CD14-positive monocyte (primary cell): Measurements from ENCODE around the gene GNAS. TPM values are rescaled to one million over a fixed set of nuclear protein-coding genes. Genes with fewer than 3 reads are reported as not detected.

ENCODE experiments used
- DNase-seq, 3 donors: peaks; one replicate each; pipeline ENCODE4 v3.0.0-alpha.2; 2011 to 2022
- H2AFZ ChIP-seq: 2 replicates; pipeline ENCODE4 v1.6.0; 2012; ENCODE audit warnings: mild to moderate bottlenecking, low read depth, low read length, inconsistent platforms; ENCODE audit not compliant: insufficient read depth, poor library complexity, severe bottlenecking
- H3K27ac ChIP-seq, 2 donors: 1 replicate in 1 of 2; 2 replicates in 1 of 2; pipeline ENCODE4 v1.5.1; 2012 to 2013; ENCODE audit warnings: low read length in 2 of 2, control low read depth in 1 of 2, inconsistent platforms in 1 of 2, low read depth in 1 of 2, mild to moderate bottlenecking in 1 of 2
- H3K27me3 ChIP-seq, 2 donors: one replicate each; pipeline versions ENCODE4 v1.6.0 to v1.6.1; 2011 to 2013; ENCODE audit warnings: low read length in 2 of 2; ENCODE audit not compliant: control insufficient read depth in 2 of 2, insufficient read depth in 2 of 2
- H3K36me3 ChIP-seq, 2 donors: replicated peaks in 1 of 2; 1 replicate in 1 of 2; 2 replicates in 1 of 2; pipeline versions ENCODE4 v1.5.1 to v1.6.1; 2012 to 2013; ENCODE audit warnings: low read length in 2 of 2, control low read depth in 1 of 2, inconsistent platforms in 1 of 2, mild to moderate bottlenecking in 1 of 2; ENCODE audit not compliant: insufficient read depth in 2 of 2, control insufficient read depth in 1 of 2
- H3K4me1 ChIP-seq, 2 donors: 1 replicate in 1 of 2; 2 replicates in 1 of 2; pipeline versions ENCODE4 v1.5.1 to v1.6.1; 2012 to 2013; ENCODE audit warnings: low read length in 2 of 2, control low read depth in 1 of 2, inconsistent platforms in 1 of 2, mild to moderate bottlenecking in 1 of 2, moderate library complexity in 1 of 2; ENCODE audit not compliant: insufficient read depth in 2 of 2, control insufficient read depth in 1 of 2
- H3K4me2 ChIP-seq: replicated peaks from 2 replicates; pipeline ENCODE3; 2012; ENCODE audit warnings: low read length, moderate library complexity, mild to moderate bottlenecking; ENCODE audit not compliant: poor library complexity, severe bottlenecking; ENCODE audit errors: extremely low read depth
- H3K4me3 ChIP-seq, 3 experiments: fragments of 200-600 bp in 1 of 3; sonication (generic) in 1 of 3; replicated peaks in 1 of 3; 1 replicate in 2 of 3; 2 replicates in 1 of 3; pipeline ENCODE4 v1.5.1; 2011 to 2013; ENCODE audit warnings: low read length in 3 of 3, mild to moderate bottlenecking in 3 of 3, control low read depth in 2 of 3, low read depth in 2 of 3, inconsistent platforms in 1 of 3, moderate library complexity in 1 of 3
- H3K79me2 ChIP-seq: 2 replicates; pipeline ENCODE4 v1.6.0; 2012; ENCODE audit warnings: mild to moderate bottlenecking, control low read depth, inconsistent platforms, low read length, moderate library complexity; ENCODE audit not compliant: insufficient read depth
- H3K9ac ChIP-seq: 2 replicates; pipeline ENCODE4 v1.6.0; 2017; ENCODE audit warnings: low read length, mild to moderate bottlenecking; ENCODE audit not compliant: insufficient read depth, poor library complexity, severe bottlenecking
- H3K9me3 ChIP-seq, 2 donors: replicated peaks in 1 of 2; 1 replicate in 1 of 2; 2 replicates in 1 of 2; pipeline versions ENCODE4 v1.5.1 to v1.6.1; 2012 to 2013; ENCODE audit warnings: low read length in 2 of 2, control low read depth in 1 of 2; ENCODE audit not compliant: control insufficient read depth in 1 of 2, insufficient read depth in 1 of 2
- H4K20me1 ChIP-seq: 2 replicates; pipeline ENCODE4 v1.6.0; 2012; ENCODE audit warnings: mild to moderate bottlenecking, low read length, control low read depth, moderate library complexity; ENCODE audit not compliant: insufficient read depth
- H3K27ac Mint-ChIP-seq, 7 donors: one replicate each; pipeline ENCODE4 v1.8.0; 2020; ENCODE audit warnings: mild to moderate bottlenecking in 7 of 7, mixed read lengths in 7 of 7, moderate library complexity in 6 of 7, inconsistent platforms in 2 of 7
- H3K27me3 Mint-ChIP-seq, 3 donors: one replicate each; pipeline ENCODE4 v1.8.0; 2021 to 2022; ENCODE audit warnings: low read depth in 3 of 3, mild to moderate bottlenecking in 3 of 3, mixed read lengths in 3 of 3, moderate library complexity in 3 of 3, inconsistent platforms in 1 of 3
- H3K36me3 Mint-ChIP-seq, 2 donors: one replicate each; pipeline ENCODE4 v1.8.0; 2020; ENCODE audit warnings: mixed read lengths in 2 of 2, inconsistent platforms in 1 of 2, mild to moderate bottlenecking in 1 of 2
- H3K4me1 Mint-ChIP-seq: one replicate; pipeline ENCODE4 v1.8.0; 2020; ENCODE audit warnings: mild to moderate bottlenecking, mixed read lengths
- H3K4me3 Mint-ChIP-seq, 2 donors: one replicate each; pipeline ENCODE4 v1.8.0; 2020; ENCODE audit warnings: mild to moderate bottlenecking in 2 of 2, mixed read lengths in 2 of 2, moderate library complexity in 1 of 2
- H3K9me3 Mint-ChIP-seq, 7 donors: one replicate each; pipeline ENCODE4 v1.8.0; 2020 to 2022; ENCODE audit warnings: mixed read lengths in 7 of 7, mild to moderate bottlenecking in 6 of 7, moderate library complexity in 6 of 7, inconsistent platforms in 2 of 7
- CTCF ChIP-seq: fragments of 200-600 bp; IDR thresholded peaks from one replicate; pipeline ENCODE4 v1.8.0; 2022; ENCODE audit warnings: antibody characterized with exemption, mild to moderate bottlenecking
- WGBS: methylation state at CpG from one replicate; pipeline ENCODE4 v1.1.5; 2013; ENCODE audit warnings: missing lambda C conversion rate; ENCODE audit not compliant: insufficient coverage; 5-methylcytosine and 5-hydroxymethylcytosine counted together
- intact Hi-C, 2 donors: fragments of 100-400 bp; cut with micrococcal nuclease; formaldehyde crosslinking; loops; one replicate each; pipeline versions ENCODE4 v1.15.0 to v1.15.1; 2023
- polyA plus RNA-seq, 3 donors: library from polyadenylated mRNA; depleted of rRNA in 1 of 3; unstranded in 2 of 3; stranded (reverse) in 1 of 3; fragments of 300-500 nt in 2 of 3; fragments of >200 nt in 1 of 3; fragmentation: Illumina TruSeq in 2 of 3; gene quantifications; 1 replicate in 2 of 3; 2 replicates in 1 of 3; pipeline ENCODE4 v1.2.3, GENCODE V29; 2012 to 2021

GNAS gene
- polyA plus RNA-seq, 3 donors, result 109 to 1,105 (median 124) TPM

GRCh38 chr20:58833921-58834320 lies 18.6 kb upstream of the GNAS start:
- H3K4me2 ChIP-seq, result no peak overlapping the region
- Mint-ChIP-seq H3K27me3 (peaks cover 20 to 46% (median 34%) of the 10 kb centered on the region in 3 donors), H3K27ac (no peak overlapping the region), H3K4me3 (no peak overlapping the region), H3K9me3 (peaks cover 2 to 14% (median 6%) of the 10 kb centered on the region in 7 donors), H3K36me3 (no peaks in the 10 kb centered on the region), H3K4me1 (peaks cover 2% of the 10 kb centered on the region)
- H3K79me2 ChIP-seq, result no peaks in the 10 kb centered on the region
- WGBS, result 97% methylated on average over 10 of the region's 10 CpGs
- no peak overlapping the region for H3K27ac ChIP-seq
- no peaks in the 10 kb centered on the region for H3K4me1 ChIP-seq
- H2AFZ ChIP-seq, result no peak overlapping the region
- H3K36me3 ChIP-seq, result no peaks in the 10 kb centered on the region
- H3K27me3 ChIP-seq, result peaks cover under 1 to 14% of the 10 kb centered on the region in 2 donors
- no peaks in the 10 kb centered on the region for H4K20me1 ChIP-seq
- no peak for TF ChIP-seq CTCF
- intact Hi-C loops, result no loop called here
- H3K4me3 ChIP-seq, result no peak overlapping the region
- H3K9ac ChIP-seq, result no peak overlapping the region
- H3K9me3 ChIP-seq, result peaks cover under 1 to 6% of the 10 kb centered on the region in 2 donors
- no peak for DNase-seq

DNA sequence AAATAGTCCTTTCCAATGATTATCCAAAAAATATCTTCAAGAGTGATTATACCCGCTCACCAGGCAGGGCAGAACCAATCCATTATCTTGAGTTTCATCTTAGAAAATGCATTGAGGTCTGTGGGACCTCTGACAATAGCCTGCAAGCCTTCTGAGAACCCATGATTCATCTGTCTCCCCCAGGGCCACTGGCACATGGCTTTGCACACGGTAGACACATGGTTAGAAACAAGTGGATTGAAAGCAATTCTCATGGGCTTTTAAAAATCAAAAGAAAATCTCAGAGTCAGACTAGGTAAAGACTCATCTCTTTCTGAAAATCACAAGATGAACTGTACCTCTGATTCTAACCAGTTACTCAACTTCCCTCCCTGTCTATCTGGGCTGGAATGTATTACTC lies 17.3 kb upstream of the GNAS start:
- Mint-ChIP-seq H3K4me3 (no peak overlapping the region), H3K9me3 (peaks cover 2 to 13% (median 5%) of the 10 kb centered on the region in 7 donors), H3K4me1 (peaks cover 2% of the 10 kb centered on the region), H3K36me3 (peaks cover 0 to 2% of the 10 kb centered on the region in 2 donors), H3K27ac (no peak overlapping the region), H3K27me3 (peaks cover 30 to 56% (median 40%) of the 10 kb centered on the region in 3 donors)
- H3K9ac ChIP-seq, result no peak overlapping the region
- no peak overlapping the region for H3K4me3 ChIP-seq
- WGBS, result 92% methylated on average over 2 of the region's 2 CpGs
- no peak overlapping the region for H2AFZ ChIP-seq
- no peaks in the 10 kb centered on the region for H3K4me1 ChIP-seq
- TF ChIP-seq CTCF, result no peak
- no peaks in the 10 kb centered on the region for H4K20me1 ChIP-seq
- H3K9me3 ChIP-seq, result peaks cover 8 to 10% of the 10 kb centered on the region in 2 donors
- peaks cover 8 to 27% of the 10 kb centered on the region in 2 donors for H3K27me3 ChIP-seq
- H3K79me2 ChIP-seq, result no peaks in the 10 kb centered on the region
- no peak overlapping the region for H3K27ac ChIP-seq
- H3K4me2 ChIP-seq, result no peak overlapping the region
- DNase-seq, result no peak
- intact Hi-C loops, result no loop called here
- no peaks in the 10 kb centered on the region for H3K36me3 ChIP-seq
